NCI-H524 treated with DMSO at 0.1 percent for 48 hours (cell line): ENCODE measurements around the gene CHL1.

Experiments
- DNase-seq: peaks from one replicate; lab custom pipeline; 2025; lab: John Stamatoyannopoulos, UW

CHL1 gene

GRCh38 chr3:396293-396692 is 199.7 kb downstream of the CHL1 start:
- DNase-seq = no peak

- no peak for DNase-seq
These were observed 203.1 kb downstream of the CHL1 start for GRCh38 chr3:399647-400046.

GRCh38 chr3:403826-404225 is 207.3 kb downstream of the CHL1 start:
- no peak for DNase-seq

GRCh38 chr3:409011-409410 is 212.4 kb downstream of the CHL1 start:
- no peak for DNase-seq

GRCh38 chr3:411226-411625 is 214.7 kb downstream of the CHL1 start:
- no peak for DNase-seq

GRCh38 chr3:414063-414462 is 217.5 kb downstream of the CHL1 start:
- DNase-seq = no peak

- DNase-seq = no peak
These were observed 221.8 kb downstream of the CHL1 start for GRCh38 chr3:418239-418929.

GRCh38 chr3:420584-420983 is 224.0 kb downstream of the CHL1 start:
- DNase-seq = no peak

GRCh38 chr3:425079-425478 is 228.5 kb downstream of the CHL1 start:
- peak; percentile 49 for DNase-seq

- DNase-seq = no peak
These were observed 229.5 kb downstream of the CHL1 start for GRCh38 chr3:426072-426471.

GRCh38 chr3:427128-427527 is 230.6 kb downstream of the CHL1 start:
- no peak for DNase-seq

GRCh38 chr3:430186-430585 is 233.6 kb downstream of the CHL1 start:
- DNase-seq = no peak

GRCh38 chr3:435161-435560 is 238.6 kb downstream of the CHL1 start:
- DNase-seq = no peak

GRCh38 chr3:436053-436452 is 239.5 kb downstream of the CHL1 start:
- DNase-seq = no peak

- no peak for DNase-seq
These were observed 244.3 kb downstream of the CHL1 start for GRCh38 chr3:440826-441225.

GRCh38 chr3:445960-446359 is 249.4 kb downstream of the CHL1 start:
- DNase-seq = no peak

- DNase-seq = no peak
These were observed 251.1 kb downstream of the CHL1 start for GRCh38 chr3:447671-448070.

GRCh38 chr3:449711-450110 is 253.1 kb downstream of the CHL1 start:
- no peak for DNase-seq

GRCh38 chr3:452221-452620 is 255.7 kb downstream of the CHL1 start:
- peak; percentile 47 for DNase-seq

GRCh38 chr3:453106-453505 is 256.5 kb downstream of the CHL1 start:
- DNase-seq = no peak

GRCh38 chr3:454986-455385 is 258.4 kb downstream of the CHL1 start:
- DNase-seq = no peak

- DNase-seq = no peak
These were observed 261.6 kb downstream of the CHL1 start for GRCh38 chr3:458124-458523.

- peak; percentile 46 for DNase-seq
These were observed 262.2 kb downstream of the CHL1 start for GRCh38 chr3:458653-459310.
